Ovary (tissue), 9 donors: Measurements from ENCODE around the gene GALNT10. TPM values are rescaled to one million over a fixed set of nuclear protein-coding genes. Genes with fewer than 3 reads are reported as not detected.

Experiments used
- DNase-seq, 5 donors: peaks; one replicate each; pipeline ENCODE4 v3.0.0-alpha.2; 2019 to 2020
- H3K27ac ChIP-seq, 2 donors: fragments of 200-600 bp; one replicate each; pipeline versions ENCODE4 v1.5.1 to v1.8.0; 2019 to 2022
- H3K27me3 ChIP-seq: fragments of 200-600 bp; one replicate; pipeline ENCODE4 v1.8.0; 2022
- H3K36me3 ChIP-seq: fragments of 200-600 bp; sonication (generic); one replicate; pipeline ENCODE4 v1.5.1; 2019
- H3K4me1 ChIP-seq: one replicate; pipeline ENCODE4 v1.8.1; 2013; ENCODE audit warnings: mild to moderate bottlenecking, moderate library complexity; ENCODE audit not compliant: insufficient read depth
- H3K4me3 ChIP-seq: fragments of 200-600 bp; sonication (generic); one replicate; pipeline ENCODE4 v1.5.1; 2017
- H3K9me3 ChIP-seq, 2 donors: fragments of 200-600 bp in 1 of 2; sonication (generic) in 1 of 2; one replicate each; pipeline versions ENCODE4 v1.5.1 to v1.8.1; 2013 to 2019; ENCODE audit warnings: mild to moderate bottlenecking in 1 of 2, moderate library complexity in 1 of 2
- EP300 ChIP-seq: sonication (generic); formaldehyde crosslinking; IDR thresholded peaks from one replicate; pipeline ENCODE4 v1.6.1; 2017; ENCODE audit warnings: antibody characterized with exemption
- POLR2A ChIP-seq: fragments of 450-650 bp; IDR thresholded peaks from one replicate; pipeline ENCODE4 v1.6.1; 2017; ENCODE audit warnings: antibody characterized with exemption, mild to moderate bottlenecking, moderate library complexity
- WGBS, 3 donors: extraction: QIAGEN DNeasy Blood & Tissue Kit in 1 of 3; methylation state at CpG; one replicate each; pipeline versions ENCODE4 v1.1.5 to v1.1.7; 2013 to 2017; 5-methylcytosine and 5-hydroxymethylcytosine counted together
- intact Hi-C, 4 donors: fragments of 100-400 bp; cut with DNase I; formaldehyde crosslinking; loops; one replicate each; pipeline versions ENCODE4 v1.11.0 to v1.15.1; 2022 to 2023
- polyA plus RNA-seq, 2 donors: library from polyadenylated mRNA; stranded (reverse); fragments of 200-250 nt in 1 of 2; fragments of 350-450 nt in 1 of 2; fragmentation: Illumina TruSeq in 1 of 2; extraction: RNeasy Lipid Tissue Mini Kit (QIAGEN cat#74804) in 1 of 2; gene quantifications; one replicate each; pipeline ENCODE4 v1.2.3, GENCODE V29; 2013 to 2014
- total RNA-seq, 7 donors: library from RNA; depleted of rRNA in 2 of 7; stranded (reverse); fragments of >200 nt in 2 of 7; fragmentation: NEBNext Ultra II Directional in 3 of 7; extraction: Animal tissue kit (Norgen Biotek cat#: 25700) in 3 of 7; gene quantifications; one replicate each; pipeline versions ENCODE4 v1.1.0 to v1.2.4, GENCODE V29; 2016 to 2023
- TF ChIP-seq, protein P1 (sequence below), 3 donors: fragments of 450-650 bp in 2 of 3; fragments of 200-600 bp in 1 of 3; IDR thresholded peaks; one replicate each; pipeline versions ENCODE4 v1.5.1 to v1.8.0; 2016 to 2022; ENCODE audit warnings: antibody characterized with exemption in 3 of 3, mild to moderate bottlenecking in 1 of 3
- donor health status: DM: no; HTN: no; CAD: no; lungs with moderate emphysema.
- donor health status: DM: no; HTN: no; CAD: no.
- donor health status: Bipolar disorder and iron deficiency.
- donor health status: DM: yes; HTN: yes; CAD: no.
- donor health status: DM: no; HTN: no; CAD: no.
- donor health status: DM: yes; HTN: yes; CAD: no.

Gene GALNT10
- total and polyA plus RNA-seq, 9 donors: 34.5 to 206 (median 88.7) TPM

DNA sequence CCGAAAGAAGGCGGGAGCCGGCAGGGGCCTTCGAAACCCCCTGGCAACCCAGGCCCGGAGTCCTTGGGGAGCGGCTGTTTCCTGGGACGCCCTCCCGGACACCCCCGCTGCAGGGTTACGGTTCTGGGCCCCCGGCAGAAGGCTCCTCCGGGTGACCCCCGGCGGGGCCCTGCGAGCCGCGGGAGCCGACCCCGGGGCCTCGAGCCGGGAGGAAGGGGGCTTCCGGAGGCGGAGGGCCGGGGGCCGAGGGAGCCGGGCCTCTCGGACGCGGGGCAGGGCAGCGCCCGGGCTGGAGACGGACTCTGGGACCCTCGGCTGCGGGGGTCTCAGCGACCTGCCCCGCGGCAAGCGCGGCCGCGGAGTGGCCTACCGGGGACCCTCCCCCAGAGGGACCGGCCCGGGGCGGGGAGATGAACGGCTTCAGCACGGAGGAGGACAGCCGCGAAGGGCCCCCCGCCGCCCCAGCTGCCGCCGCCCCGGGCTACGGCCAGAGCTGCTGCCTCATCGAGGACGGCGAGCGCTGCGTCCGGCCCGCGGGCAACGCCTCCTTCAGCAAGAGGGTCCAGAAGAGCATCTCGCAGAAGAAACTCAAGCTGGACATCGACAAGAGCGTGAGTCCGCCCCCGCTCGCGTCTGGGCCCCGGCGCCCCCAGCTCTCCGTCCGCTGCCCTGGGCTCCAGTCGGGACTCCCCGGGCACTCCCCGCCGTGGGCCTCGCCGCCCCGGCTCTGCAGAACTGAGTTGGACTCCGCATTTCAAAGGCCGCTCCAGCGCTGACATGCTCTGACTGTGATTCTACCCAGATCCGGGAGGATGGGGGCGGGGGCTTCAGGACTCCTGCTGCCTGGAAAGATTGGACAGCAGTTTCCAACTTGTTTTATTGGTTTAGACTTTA lies 255.9 kb downstream of the GALNT10 start:
- Histone ChIP-seq H3K27ac (peak overlapping the region; percentile 66 to 95), H3K27me3 (no peaks in the 10 kb centered on the region), H3K9me3 (no peaks in the 10 kb centered on the region), H3K4me1 (peaks cover 12% of the 10 kb centered on the region), H3K4me3 (peak overlapping the region; percentile 99), H3K36me3 (no peaks in the 10 kb centered on the region)
- peak; percentile 55 to 72 (median 66) for DNase-seq
- 0 to 3% (median 1%) methylated on average over 40 to 87 of the region's 87 CpGs for WGBS, 3 donors
- no peak for TF ChIP-seq EP300
- TF ChIP-seq, protein P1, sequence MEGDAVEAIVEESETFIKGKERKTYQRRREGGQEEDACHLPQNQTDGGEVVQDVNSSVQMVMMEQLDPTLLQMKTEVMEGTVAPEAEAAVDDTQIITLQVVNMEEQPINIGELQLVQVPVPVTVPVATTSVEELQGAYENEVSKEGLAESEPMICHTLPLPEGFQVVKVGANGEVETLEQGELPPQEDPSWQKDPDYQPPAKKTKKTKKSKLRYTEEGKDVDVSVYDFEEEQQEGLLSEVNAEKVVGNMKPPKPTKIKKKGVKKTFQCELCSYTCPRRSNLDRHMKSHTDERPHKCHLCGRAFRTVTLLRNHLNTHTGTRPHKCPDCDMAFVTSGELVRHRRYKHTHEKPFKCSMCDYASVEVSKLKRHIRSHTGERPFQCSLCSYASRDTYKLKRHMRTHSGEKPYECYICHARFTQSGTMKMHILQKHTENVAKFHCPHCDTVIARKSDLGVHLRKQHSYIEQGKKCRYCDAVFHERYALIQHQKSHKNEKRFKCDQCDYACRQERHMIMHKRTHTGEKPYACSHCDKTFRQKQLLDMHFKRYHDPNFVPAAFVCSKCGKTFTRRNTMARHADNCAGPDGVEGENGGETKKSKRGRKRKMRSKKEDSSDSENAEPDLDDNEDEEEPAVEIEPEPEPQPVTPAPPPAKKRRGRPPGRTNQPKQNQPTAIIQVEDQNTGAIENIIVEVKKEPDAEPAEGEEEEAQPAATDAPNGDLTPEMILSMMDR (IDR thresholded peaks at IDR 0.05): peak in 1 of 3 donors; percentile 14
- intact Hi-C loops: loop anchor here in 1 of 4 donors (5.0 kb wide), 1 partner anchor 311 kb away; the partner anchor contains the start of gene LARP1

DNA sequence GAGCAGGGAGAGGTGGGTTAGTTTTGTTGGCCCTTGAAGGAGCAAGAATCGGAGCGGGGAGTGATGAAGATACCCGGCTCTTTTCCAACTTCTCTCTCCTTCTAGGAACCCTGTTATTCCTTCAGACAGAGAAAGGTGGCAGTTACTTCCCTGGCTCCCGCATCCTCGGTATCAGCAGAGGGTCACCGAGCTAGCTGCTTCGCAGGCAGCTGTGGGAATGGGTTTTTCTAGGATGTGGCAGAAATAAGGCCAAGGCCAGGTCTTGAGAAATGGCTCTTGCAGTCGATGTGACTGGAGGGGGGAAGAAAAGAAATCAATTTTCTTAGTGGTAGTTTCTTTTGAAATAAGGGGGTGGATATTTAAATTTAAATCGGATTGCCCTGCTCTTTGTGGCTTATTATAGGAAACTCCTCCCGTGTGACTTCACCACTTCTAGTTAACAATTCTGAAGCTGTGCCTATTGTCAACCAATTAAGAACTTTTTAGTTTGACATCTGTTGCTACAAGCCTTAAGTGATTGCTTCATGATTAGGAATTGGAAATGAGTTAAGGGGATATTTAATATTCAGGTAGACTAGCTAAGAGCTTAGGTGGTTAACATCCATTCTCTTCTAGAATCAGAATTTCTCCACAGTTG lies 256.7 kb downstream of the GALNT10 start:
- Histone ChIP-seq H3K36me3 (no peaks in the 10 kb centered on the region), H3K27ac (peak overlapping the region; percentile 66 to 95), H3K27me3 (no peaks in the 10 kb centered on the region), H3K4me3 (peak overlapping the region; percentile 99), H3K9me3 (no peaks in the 10 kb centered on the region), H3K4me1 (peaks cover 12% of the 10 kb centered on the region)
- TF ChIP-seq POLR2A: no peak
- TF ChIP-seq, protein P1 (IDR thresholded peaks at IDR 0.05): no peak
- no peak for TF ChIP-seq EP300
- 1 to 4% (median 2%) methylated on average over 10 of the region's 10 CpGs for WGBS, 3 donors
- DNase-seq: peak in 3 of 5 donors; percentile 10 to 37 (median 29)
- intact Hi-C loops: loop anchor here in 1 of 4 donors (5.0 kb wide), 1 partner anchor 310 kb away; the partner anchor contains the start of gene LARP1

DNA sequence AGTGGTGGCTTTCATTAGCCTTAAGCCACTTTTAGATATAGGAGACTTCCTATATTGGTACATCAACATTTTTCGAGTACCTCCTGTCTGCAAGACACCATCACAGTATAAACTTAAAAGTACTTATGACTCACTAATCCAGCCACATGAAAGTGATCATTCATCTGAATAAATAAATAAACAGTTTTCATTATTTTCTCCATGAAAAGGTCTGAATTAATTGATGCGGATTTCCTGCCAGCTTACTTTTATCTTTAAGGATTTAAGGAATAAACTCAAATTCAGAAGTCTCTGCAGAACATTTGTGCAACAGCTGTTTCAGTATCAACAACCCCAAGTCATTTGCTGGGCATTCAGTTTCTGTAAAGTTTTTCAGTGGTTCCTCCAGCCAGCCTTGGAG lies 259.3 kb downstream of the GALNT10 start:
- Histone ChIP-seq H3K9me3 (no peaks in the 10 kb centered on the region), H3K27me3 (no peaks in the 10 kb centered on the region), H3K27ac (no peak overlapping the region), H3K4me1 (peaks cover 8% of the 10 kb centered on the region), H3K4me3 (no peak overlapping the region), H3K36me3 (no peaks in the 10 kb centered on the region)
- WGBS, 3 donors: 62 to 84% (median 73%) methylated on average over 2 of the region's 2 CpGs
- intact Hi-C loops: loop anchor here in 1 of 4 donors (5.0 kb wide), 1 partner anchor 308 kb away; the partner anchor contains the start of gene LARP1
- no peak for DNase-seq
- TF ChIP-seq, protein P1 (IDR thresholded peaks at IDR 0.05): no peak
- TF ChIP-seq EP300 (no peak), POLR2A (no peak)

DNA sequence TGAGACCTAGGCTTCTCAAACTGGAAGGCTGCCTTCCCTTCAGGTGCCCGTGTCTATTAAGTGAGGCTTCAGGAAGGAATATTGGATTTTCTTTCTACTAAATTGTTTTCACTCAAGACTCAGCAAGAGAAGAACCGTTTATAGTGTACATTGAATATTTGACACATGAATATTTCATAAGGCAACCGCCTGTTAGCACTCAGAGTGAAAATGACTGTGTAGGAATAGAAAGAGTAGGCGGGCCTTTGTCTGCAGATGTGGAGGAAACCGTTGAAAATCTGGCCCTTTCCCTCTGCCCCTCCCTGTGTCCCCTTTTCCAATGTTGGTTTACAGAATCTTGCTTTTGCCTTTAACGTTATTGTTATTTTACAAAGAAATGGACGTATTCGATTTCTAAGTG lies 261.4 kb downstream of the GALNT10 start:
- H3K4me3 ChIP-seq: no peak overlapping the region
- peaks cover 6% of the 10 kb centered on the region for H3K4me1 ChIP-seq
- H3K27ac ChIP-seq: no peak overlapping the region
- intact Hi-C loops: no loop called here
- no peaks in the 10 kb centered on the region for H3K36me3 ChIP-seq
- no peaks in the 10 kb centered on the region for H3K27me3 ChIP-seq
- H3K9me3 ChIP-seq: no peaks in the 10 kb centered on the region
- no peak for DNase-seq
- WGBS, 3 donors: 87 to 89% (median 88%) methylated on average over 8 of the region's 8 CpGs
- TF ChIP-seq EP300: no peak
- TF ChIP-seq POLR2A: no peak
- TF ChIP-seq, protein P1 (IDR thresholded peaks at IDR 0.05): no peak
